Upper lobe of left lung (tissue), 6 donors: ENCODE data around the gene TAF4. TPM values are rescaled to one million over a fixed set of nuclear protein-coding genes. Genes with fewer than 3 reads are reported as not detected.

ENCODE experiments used
- ATAC-seq, 2 donors: fragments of 200-7000 bp; cut with Tn5 transposase; one replicate each; pipeline ENCODE4 v1.9.1; 2022; ENCODE audit warnings: mild to moderate bottlenecking in 2 of 2, moderate library complexity in 2 of 2; ENCODE audit not compliant: low FRiP score in 2 of 2
- DNase-seq, 2 donors: peaks; one replicate each; pipeline ENCODE4 v3.0.0-alpha.2; 2019 to 2020
- H3K27ac ChIP-seq, 4 donors: fragments of 200-600 bp; sonication (generic); one replicate each; pipeline ENCODE4 v1.5.1; 2016 to 2019
- H3K27me3 ChIP-seq, 4 donors: fragments of 200-600 bp; sonication (generic); one replicate each; pipeline ENCODE4 v1.5.1; 2017 to 2019
- H3K36me3 ChIP-seq, 4 donors: fragments of 200-600 bp; sonication (generic); one replicate each; pipeline ENCODE4 v1.5.1; 2016 to 2019
- H3K4me1 ChIP-seq, 4 donors: fragments of 200-600 bp; sonication (generic); one replicate each; pipeline ENCODE4 v1.5.1; 2018 to 2019
- H3K4me3 ChIP-seq, 4 donors: fragments of 200-600 bp; sonication (generic); one replicate each; pipeline ENCODE4 v1.5.1; 2017 to 2019; ENCODE audit warnings: mild to moderate bottlenecking in 2 of 4, moderate library complexity in 1 of 4
- H3K9me3 ChIP-seq, 4 donors: fragments of 200-600 bp; sonication (generic); one replicate each; pipeline ENCODE4 v1.5.1; 2018 to 2019
- EP300 ChIP-seq, 4 donors: sonication (generic); formaldehyde crosslinking; IDR thresholded peaks; one replicate each; pipeline ENCODE4 v1.5.1; 2017; ENCODE audit warnings: antibody characterized with exemption in 4 of 4, control low read depth in 2 of 4
- POLR2A ChIP-seq, 4 donors: fragments of 450-650 bp; IDR thresholded peaks; one replicate each; pipeline ENCODE4 v1.5.1; 2016 to 2017; ENCODE audit warnings: antibody characterized with exemption in 4 of 4, mild to moderate bottlenecking in 2 of 4
- POLR2AphosphoS5 ChIP-seq, 2 donors: sonication (generic); formaldehyde crosslinking; IDR thresholded peaks; one replicate each; pipeline ENCODE4 v1.5.1; 2017; ENCODE audit warnings: antibody characterized with exemption in 2 of 2
- WGBS, 2 donors: methylation state at CpG; one replicate each; pipeline ENCODE4 v1.1.5; 2017 to 2018; 5-methylcytosine and 5-hydroxymethylcytosine counted together
- total RNA-seq, 6 donors: library from RNA; depleted of rRNA in 4 of 6; stranded (reverse); fragments of >200 nt in 4 of 6; gene quantifications; one replicate each; pipeline versions ENCODE4 v1.1.0 to v1.2.1, GENCODE V29; 2016 to 2021
- TF ChIP-seq, protein P1 (sequence below), 6 experiments: fragments of 450-650 bp in 4 of 6; fragments of 200-600 bp in 2 of 6; sonication (generic) in 2 of 6; IDR thresholded peaks; one replicate each; pipeline ENCODE4 v1.5.1; 2016 to 2019; ENCODE audit warnings: antibody characterized with exemption in 6 of 6
- donor health status: DM: no; HTN: no; CAD: no; lungs with moderate emphysema.
- donor health status: DM: no; HTN: yes; CAD: no; lungs with severe emphysema.

The TAF4 gene
- total RNA-seq, 6 donors from 2014 or later: 13.0 to 44.0 (median 20.7) TPM

DNA sequence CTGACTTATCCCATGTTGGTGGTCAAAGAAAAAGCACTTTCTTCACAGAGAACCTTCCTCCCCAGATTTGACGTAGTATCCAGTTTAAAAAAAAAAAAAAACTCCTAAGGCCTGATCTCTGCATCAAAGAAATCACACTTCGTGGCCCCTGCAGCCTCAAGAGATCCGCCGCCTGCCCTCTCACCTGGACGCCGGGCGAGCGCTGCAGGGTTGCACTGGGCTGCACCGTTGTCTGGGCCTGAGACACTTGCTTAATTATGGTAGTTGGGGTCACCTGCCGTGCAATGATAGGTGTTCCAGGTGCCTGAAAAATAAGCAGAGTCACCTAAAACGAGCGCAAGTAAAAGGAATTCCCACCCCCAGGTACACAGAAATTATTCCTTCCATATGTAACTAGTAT lies 53.0 kb downstream of the TAF4 start:
- Histone ChIP-seq H3K4me3 (no peak overlapping the region), H3K9me3 (no peaks in the 10 kb centered on the region), H3K27ac (no peak overlapping the region), H3K27me3 (no peaks in the 10 kb centered on the region), H3K36me3 (peaks cover 4 to 53% (median 38%) of the 10 kb centered on the region in 4 donors), H3K4me1 (no peaks in the 10 kb centered on the region)
- no peak for ATAC-seq
- no peak for DNase-seq
- WGBS, 2 donors: 94 to 96% methylated on average over 11 to 12 of the region's 12 CpGs
- TF ChIP-seq POLR2AphosphoS5 (IDR thresholded peaks at IDR 0.05) (no peak), POLR2A (IDR thresholded peaks at IDR 0.05) (no peak), EP300 (IDR thresholded peaks at IDR 0.05) (no peak)
- TF ChIP-seq, protein P1, sequence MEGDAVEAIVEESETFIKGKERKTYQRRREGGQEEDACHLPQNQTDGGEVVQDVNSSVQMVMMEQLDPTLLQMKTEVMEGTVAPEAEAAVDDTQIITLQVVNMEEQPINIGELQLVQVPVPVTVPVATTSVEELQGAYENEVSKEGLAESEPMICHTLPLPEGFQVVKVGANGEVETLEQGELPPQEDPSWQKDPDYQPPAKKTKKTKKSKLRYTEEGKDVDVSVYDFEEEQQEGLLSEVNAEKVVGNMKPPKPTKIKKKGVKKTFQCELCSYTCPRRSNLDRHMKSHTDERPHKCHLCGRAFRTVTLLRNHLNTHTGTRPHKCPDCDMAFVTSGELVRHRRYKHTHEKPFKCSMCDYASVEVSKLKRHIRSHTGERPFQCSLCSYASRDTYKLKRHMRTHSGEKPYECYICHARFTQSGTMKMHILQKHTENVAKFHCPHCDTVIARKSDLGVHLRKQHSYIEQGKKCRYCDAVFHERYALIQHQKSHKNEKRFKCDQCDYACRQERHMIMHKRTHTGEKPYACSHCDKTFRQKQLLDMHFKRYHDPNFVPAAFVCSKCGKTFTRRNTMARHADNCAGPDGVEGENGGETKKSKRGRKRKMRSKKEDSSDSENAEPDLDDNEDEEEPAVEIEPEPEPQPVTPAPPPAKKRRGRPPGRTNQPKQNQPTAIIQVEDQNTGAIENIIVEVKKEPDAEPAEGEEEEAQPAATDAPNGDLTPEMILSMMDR (IDR thresholded peaks at IDR 0.05): no peak

DNA sequence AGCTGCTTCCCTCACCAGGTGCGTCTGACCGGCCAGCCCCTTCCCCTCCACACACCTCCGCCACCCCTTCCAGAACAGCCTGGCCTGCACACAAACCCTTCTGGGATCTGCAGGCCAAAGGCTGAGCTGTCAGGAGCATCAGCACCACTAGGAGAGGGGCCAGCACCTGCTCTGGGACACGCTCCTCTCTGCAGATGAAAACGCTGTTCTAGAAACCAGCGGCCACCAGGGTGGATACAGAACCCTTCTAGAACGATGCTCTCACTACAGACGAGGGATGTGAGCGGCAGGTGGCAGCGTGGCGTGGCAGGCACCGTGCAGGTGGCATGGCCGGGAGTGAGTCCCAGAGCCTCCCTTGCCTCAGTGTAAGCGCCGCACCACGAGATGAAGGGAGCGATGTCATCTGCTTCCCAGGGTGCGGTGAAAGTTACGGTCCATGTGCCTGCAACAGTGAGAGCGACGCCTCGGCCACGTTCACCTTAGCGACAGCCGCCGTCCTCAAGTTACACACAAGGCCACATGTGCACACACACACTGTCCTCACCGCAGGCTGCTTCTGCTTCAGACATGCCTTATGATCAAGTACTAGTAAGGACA lies 53.6 kb downstream of the TAF4 start:
- ATAC-seq: no peak
- DNase-seq: peak in 1 of 2 donors; percentile 64
- Histone ChIP-seq H3K36me3 (peaks cover 4 to 59% (median 44%) of the 10 kb centered on the region in 4 donors), H3K9me3 (no peaks in the 10 kb centered on the region), H3K27me3 (no peaks in the 10 kb centered on the region), H3K4me3 (no peak overlapping the region), H3K27ac (no peak overlapping the region), H3K4me1 (no peaks in the 10 kb centered on the region)
- WGBS, 2 donors: 93 to 95% methylated on average over 20 to 27 of the region's 27 CpGs
- TF ChIP-seq, protein P1 (IDR thresholded peaks at IDR 0.05): no peak
- no peak for TF ChIP-seq POLR2A (IDR thresholded peaks at IDR 0.05)

DNA sequence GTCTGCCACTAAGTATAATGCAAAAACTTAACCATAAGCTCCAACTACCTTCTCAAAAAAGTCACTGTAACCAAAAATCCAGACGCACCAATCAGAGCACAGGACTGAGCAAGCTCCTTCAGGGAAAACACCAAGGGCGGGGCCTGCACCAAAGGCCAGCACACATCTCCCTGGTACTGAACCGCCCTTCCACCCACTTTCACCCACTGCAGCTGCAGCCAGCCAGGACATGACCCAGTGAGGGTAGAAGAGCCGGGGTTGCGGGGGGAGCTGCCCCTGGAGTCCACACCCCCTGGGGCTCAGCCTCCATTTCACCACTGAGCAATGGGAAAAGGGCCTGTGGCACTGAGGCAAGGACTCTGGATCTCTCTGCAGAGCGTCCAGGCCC lies 54.3 kb downstream of the TAF4 start:
- WGBS, 2 donors: 73 to 98% methylated on average over 2 to 6 of the region's 6 CpGs
- Histone ChIP-seq H3K4me3 (no peak overlapping the region), H3K36me3 (peaks cover 4 to 65% (median 50%) of the 10 kb centered on the region in 4 donors), H3K9me3 (no peaks in the 10 kb centered on the region), H3K27me3 (no peaks in the 10 kb centered on the region), H3K4me1 (no peaks in the 10 kb centered on the region), H3K27ac (no peak overlapping the region)
- DNase-seq (no peak), ATAC-seq (no peak)
- TF ChIP-seq EP300 (IDR thresholded peaks at IDR 0.05): no peak

DNA sequence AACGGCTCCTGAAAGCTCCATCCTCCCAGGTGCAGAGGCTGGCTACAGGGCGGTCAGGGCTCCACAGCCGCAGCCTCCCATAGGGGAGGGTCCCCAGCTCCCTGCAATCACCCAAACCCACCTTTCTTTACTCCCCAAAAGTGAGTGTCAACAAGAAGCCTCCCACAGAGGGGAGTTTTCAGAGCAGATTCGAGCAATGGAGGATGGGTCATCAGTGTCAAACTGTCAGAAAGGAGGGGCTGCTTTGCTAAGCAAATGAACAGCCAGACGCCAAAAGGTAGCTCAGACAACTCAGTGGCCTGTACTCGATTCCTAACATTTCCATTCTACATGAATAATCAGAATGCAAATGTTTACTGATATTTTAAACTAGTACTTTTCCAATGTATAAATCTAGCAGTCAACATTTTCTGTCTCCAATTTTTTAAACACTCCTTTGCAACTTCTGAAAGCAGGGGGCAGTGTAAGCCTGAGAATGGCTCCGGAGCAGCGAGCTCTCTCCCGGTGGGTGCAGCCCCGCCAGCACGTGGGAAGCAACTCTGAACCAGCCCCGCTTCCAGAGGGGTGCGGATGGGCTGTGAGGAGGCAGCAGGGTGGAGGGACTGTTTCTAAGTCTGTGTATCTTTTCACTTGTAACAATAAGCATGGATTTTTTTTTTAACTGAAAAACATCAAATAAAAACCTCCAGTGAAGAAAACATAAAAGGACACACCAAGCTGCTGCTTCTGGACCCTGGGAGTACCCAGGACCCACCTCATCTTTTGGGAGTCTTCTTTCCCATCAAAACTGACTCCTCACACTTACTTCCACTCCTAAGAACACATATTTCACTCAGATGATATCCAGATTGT lies 54.9 kb downstream of the TAF4 start:
- Histone ChIP-seq H3K4me1 (no peaks in the 10 kb centered on the region), H3K27me3 (no peaks in the 10 kb centered on the region), H3K9me3 (no peaks in the 10 kb centered on the region), H3K27ac (no peak overlapping the region), H3K4me3 (no peak overlapping the region), H3K36me3 (peaks cover 4 to 72% (median 56%) of the 10 kb centered on the region in 4 donors)
- ATAC-seq (peak in 1 of 2 donors; percentile 78), DNase-seq (peak in 1 of 2 donors; percentile 33)
- WGBS, 2 donors: 34 to 39% methylated on average over 13 of the region's 13 CpGs
- TF ChIP-seq POLR2AphosphoS5 (IDR thresholded peaks at IDR 0.05): no peak
- TF ChIP-seq, protein P1 (IDR thresholded peaks at IDR 0.05): peak; percentile 41 to 63 (median 52)

DNA sequence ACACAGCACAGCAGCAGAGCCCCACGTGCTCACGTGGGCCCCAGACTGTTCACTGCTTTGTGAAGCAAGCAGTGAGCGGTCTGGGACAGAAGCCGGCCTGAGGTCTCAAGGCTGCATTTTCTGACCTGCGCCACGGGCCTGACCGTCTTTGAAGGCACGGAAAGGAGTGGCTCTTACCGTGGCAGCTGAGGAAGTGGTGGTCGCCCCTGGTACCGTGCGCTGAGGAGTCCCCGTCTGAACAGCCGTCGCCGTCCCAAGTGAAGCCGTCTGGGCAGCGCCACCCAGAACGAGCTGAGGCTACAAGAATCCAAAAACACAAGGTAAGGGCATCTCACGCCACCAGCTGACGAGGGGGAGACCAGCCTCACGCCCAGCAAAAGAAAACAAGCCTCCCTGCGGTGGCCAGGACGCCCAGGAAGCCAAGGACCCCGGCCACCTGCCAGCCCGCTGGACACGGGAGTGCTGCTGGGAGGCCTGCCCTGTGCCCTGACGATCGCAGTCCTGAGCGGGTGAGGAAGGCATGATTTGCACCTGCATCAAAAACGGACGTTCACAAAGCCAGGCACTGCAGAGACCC lies 55.7 kb downstream of the TAF4 start:
- no peaks in the 10 kb centered on the region for H3K27me3 ChIP-seq
- peaks cover 4 to 80% (median 64%) of the 10 kb centered on the region in 4 donors for H3K36me3 ChIP-seq
- no peaks in the 10 kb centered on the region for H3K9me3 ChIP-seq
- no peak overlapping the region for H3K4me3 ChIP-seq
- 93 to 95% methylated on average over 22 to 30 of the region's 32 CpGs for WGBS, 2 donors
- no peak overlapping the region for H3K27ac ChIP-seq
- TF ChIP-seq POLR2AphosphoS5 (IDR thresholded peaks at IDR 0.05) (no peak), EP300 (IDR thresholded peaks at IDR 0.05) (no peak), POLR2A (IDR thresholded peaks at IDR 0.05) (no peak)
- ATAC-seq: no peak
- peak in 1 of 2 donors; percentile 62 for DNase-seq
- H3K4me1 ChIP-seq: no peaks in the 10 kb centered on the region
